ENCODE measurements around the gene FUBP3.

FUBP3 gene

DNA sequence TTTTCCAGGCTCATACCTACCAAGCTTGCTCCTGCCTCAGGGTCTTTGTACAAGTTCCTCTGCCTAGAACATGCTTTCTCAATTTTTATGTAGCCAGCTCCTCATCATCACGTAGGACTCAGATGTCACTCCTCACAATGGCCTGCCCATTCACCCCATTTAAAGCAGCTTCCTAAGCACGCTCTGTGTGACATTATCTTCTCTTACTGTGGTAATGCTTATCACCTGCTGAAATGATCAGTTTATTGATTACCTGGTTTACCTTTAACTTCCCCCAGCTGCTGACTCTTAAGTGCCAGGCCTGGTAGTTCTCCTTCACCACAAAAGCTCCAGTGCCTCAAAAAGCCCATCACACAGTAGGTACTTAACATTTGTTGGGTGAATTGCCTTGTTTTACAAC lies 13.6 kb downstream of the FUBP3 start:
- Histone ChIP-seq H3K4me1 (peaks cover 3% of the 10 kb centered on the region), H3K4me3 (ENCODE audit: low read depth, low read length) (no peak overlapping the region), H3K27me3 (no peaks in the 10 kb centered on the region), H3K36me3 (peaks cover 32% of the 10 kb centered on the region), H3K9me3 (no peaks in the 10 kb centered on the region)
- DNase-seq, result no peak
- TF ChIP-seq, protein P1, sequence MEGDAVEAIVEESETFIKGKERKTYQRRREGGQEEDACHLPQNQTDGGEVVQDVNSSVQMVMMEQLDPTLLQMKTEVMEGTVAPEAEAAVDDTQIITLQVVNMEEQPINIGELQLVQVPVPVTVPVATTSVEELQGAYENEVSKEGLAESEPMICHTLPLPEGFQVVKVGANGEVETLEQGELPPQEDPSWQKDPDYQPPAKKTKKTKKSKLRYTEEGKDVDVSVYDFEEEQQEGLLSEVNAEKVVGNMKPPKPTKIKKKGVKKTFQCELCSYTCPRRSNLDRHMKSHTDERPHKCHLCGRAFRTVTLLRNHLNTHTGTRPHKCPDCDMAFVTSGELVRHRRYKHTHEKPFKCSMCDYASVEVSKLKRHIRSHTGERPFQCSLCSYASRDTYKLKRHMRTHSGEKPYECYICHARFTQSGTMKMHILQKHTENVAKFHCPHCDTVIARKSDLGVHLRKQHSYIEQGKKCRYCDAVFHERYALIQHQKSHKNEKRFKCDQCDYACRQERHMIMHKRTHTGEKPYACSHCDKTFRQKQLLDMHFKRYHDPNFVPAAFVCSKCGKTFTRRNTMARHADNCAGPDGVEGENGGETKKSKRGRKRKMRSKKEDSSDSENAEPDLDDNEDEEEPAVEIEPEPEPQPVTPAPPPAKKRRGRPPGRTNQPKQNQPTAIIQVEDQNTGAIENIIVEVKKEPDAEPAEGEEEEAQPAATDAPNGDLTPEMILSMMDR (IDR thresholded peaks at IDR 0.05; ENCODE audit: low read depth, low read length), result no peak

DNA sequence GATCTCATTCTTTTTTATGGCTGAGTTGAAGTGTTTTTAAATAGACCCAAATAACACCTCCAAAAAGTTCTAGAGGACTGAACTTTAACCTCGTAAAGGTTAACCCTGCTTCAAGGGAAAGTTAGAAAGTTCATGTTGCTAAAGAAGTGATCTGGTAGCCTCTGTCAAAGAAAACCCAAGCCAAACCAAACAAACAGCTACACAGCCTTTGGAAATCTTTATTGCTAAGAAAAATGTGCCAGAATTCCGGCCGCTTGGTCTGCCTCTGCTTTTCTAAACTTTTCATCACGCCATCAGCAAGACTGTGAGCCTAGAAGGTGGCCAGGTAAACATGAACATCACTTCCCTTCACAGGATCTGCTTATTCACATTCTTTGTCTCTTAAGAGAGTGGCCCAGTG lies 17.9 kb downstream of the FUBP3 start:
- H3K4me3 ChIP-seq (ENCODE audit: low read depth, low read length), result no peak overlapping the region
- H3K36me3 ChIP-seq, result peaks cover 46% of the 10 kb centered on the region
- H3K27me3 ChIP-seq, result no peaks in the 10 kb centered on the region
- no peaks in the 10 kb centered on the region for H3K9me3 ChIP-seq
- H3K4me1 ChIP-seq, result peaks cover 6% of the 10 kb centered on the region
- TF ChIP-seq, protein P1 (IDR thresholded peaks at IDR 0.05; ENCODE audit: low read depth, low read length), result no peak
- DNase-seq, result no peak

DNA sequence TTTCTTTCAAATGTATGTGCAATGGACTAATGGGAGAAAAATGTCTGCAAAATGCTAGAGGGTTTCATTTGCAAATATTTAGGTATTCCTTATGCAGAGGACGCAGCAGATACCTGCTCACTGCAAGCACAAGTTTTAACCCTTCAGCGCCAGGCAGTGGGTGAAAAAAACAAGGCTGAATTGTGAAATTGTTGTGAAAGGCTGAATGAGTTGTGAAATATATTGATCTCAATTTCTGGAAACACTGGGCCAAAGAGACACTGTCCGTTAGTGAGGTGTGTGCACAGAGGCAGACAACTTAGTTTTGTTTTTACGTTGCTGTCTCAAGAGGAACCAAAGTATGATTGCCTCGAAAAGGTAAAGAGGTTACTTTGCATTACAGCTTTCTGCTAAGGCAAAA lies 18.8 kb downstream of the FUBP3 start:
- peaks cover 6% of the 10 kb centered on the region for H3K4me1 ChIP-seq
- H3K36me3 ChIP-seq, result peaks cover 53% of the 10 kb centered on the region
- H3K4me3 ChIP-seq (ENCODE audit: low read depth, low read length), result no peak overlapping the region
- TF ChIP-seq, protein P1 (IDR thresholded peaks at IDR 0.05; ENCODE audit: low read depth, low read length), result no peak
- DNase-seq, result no peak
- H3K9me3 ChIP-seq, result no peaks in the 10 kb centered on the region
- no peaks in the 10 kb centered on the region for H3K27me3 ChIP-seq

DNA sequence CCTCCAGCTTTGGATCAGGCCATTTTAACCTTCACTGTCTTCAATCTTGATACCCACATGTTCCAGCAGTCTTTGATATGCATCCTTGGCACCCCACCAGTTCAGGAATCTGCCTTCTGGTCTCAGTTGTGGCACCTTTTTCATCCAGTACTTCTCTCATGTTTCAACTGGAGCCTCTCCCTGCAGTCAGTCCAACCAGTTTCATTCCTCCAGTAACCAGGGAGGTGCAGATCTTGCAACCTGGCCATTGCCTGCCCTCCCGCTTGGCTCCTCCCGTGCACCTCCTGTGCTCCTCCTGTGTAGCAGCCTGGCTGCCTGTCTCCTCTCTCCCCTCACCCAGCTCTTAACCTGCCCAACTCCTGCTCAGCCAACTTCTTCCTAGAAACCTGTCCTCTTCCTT lies 20.2 kb downstream of the FUBP3 start:
- TF ChIP-seq, protein P1 (IDR thresholded peaks at IDR 0.05; ENCODE audit: low read depth, low read length), result no peak
- Histone ChIP-seq H3K4me3 (ENCODE audit: low read depth, low read length) (no peak overlapping the region), H3K9me3 (no peaks in the 10 kb centered on the region), H3K4me1 (peaks cover 6% of the 10 kb centered on the region), H3K36me3 (peaks cover 55% of the 10 kb centered on the region), H3K27me3 (no peaks in the 10 kb centered on the region)
- DNase-seq, result no peak

DNA sequence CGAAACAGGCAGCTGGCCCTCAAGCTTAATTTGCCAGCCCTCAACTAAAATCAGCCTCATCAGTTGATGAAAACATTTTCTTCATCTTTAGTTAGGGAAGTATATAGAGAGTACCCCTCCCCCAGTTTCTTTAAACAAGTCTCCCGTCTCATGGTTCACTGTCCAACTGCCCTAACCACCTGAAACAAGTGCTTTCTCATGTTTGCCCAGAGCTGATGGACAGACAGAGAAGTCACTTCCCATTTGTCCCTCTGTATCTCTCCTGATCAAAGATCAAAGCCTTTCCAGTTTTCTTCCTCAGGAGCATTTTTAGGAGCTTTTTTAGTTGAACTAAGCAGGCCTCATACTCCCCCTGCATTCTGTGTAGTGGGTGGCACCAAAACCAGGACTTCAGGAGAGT lies 21.7 kb downstream of the FUBP3 start:
- Histone ChIP-seq H3K4me1 (peaks cover 6% of the 10 kb centered on the region), H3K36me3 (peaks cover 51% of the 10 kb centered on the region), H3K4me3 (ENCODE audit: low read depth, low read length) (no peak overlapping the region)

DNA sequence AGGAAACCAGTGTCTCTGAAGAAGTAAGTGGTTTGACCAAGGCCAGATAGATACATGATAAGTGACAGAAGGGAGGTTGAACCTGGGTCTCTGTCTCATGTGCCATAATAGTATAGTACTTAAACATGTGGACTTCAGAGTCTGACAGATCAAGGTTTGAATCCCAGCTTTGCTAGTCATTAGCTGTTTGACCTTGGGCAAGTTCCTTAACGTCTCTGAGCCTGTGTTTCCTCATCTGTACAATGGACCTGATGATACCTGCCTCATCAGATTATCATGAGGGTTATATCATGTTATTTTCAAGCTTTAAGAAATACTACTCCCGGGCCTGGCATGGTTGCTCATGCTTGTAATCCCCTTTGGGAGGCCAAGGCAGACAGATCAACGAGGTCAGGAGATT lies 24.9 kb downstream of the FUBP3 start:
- Histone ChIP-seq H3K9me3 (no peaks in the 10 kb centered on the region), H3K36me3 (peaks cover 38% of the 10 kb centered on the region), H3K4me1 (no peaks in the 10 kb centered on the region), H3K4me3 (ENCODE audit: low read depth, low read length) (no peak overlapping the region), H3K27me3 (no peaks in the 10 kb centered on the region)
- no peak for DNase-seq
- TF ChIP-seq, protein P1 (IDR thresholded peaks at IDR 0.05; ENCODE audit: low read depth, low read length), result no peak

More for the DNA sequence above, 21.7 kb downstream of the FUBP3 start:
- no peak for DNase-seq
- Histone ChIP-seq H3K27me3 (no peaks in the 10 kb centered on the region), H3K9me3 (no peaks in the 10 kb centered on the region)
- TF ChIP-seq, protein P1 (IDR thresholded peaks at IDR 0.05; ENCODE audit: low read depth, low read length), result no peak

Measured in BE2C (cell line).